Thyroid gland (tissue), 4 donors: ENCODE data around the gene OR11H7. TPM values are rescaled to one million over a fixed set of nuclear protein-coding genes. Genes with fewer than 3 reads are reported as not detected.
"Not testable (repeated sequence)": the region's sequence is repeated elsewhere in the genome, so short reads cannot be mapped to it uniquely, and the experiment has no call there.

ENCODE experiments used
- DNase-seq, 2 donors: peaks; one replicate each; pipeline ENCODE4 v3.0.0-alpha.2; 2019
- H3K27ac ChIP-seq, 3 donors: fragments of 200-600 bp; sonication (generic); 1 replicate in 2 of 3; 2 replicates in 1 of 3; pipeline ENCODE4 v1.5.1; 2016 to 2019; ENCODE audit warnings: mild to moderate bottlenecking in 1 of 3, moderate library complexity in 1 of 3
- H3K27me3 ChIP-seq: fragments of 200-600 bp; sonication (generic); one replicate; pipeline ENCODE4 v1.5.1; 2019
- H3K36me3 ChIP-seq, 2 donors: fragments of 200-600 bp; sonication (generic); one replicate each; pipeline ENCODE4 v1.5.1; 2016 to 2019
- H3K4me1 ChIP-seq, 2 donors: fragments of 200-600 bp; sonication (generic); one replicate each; pipeline ENCODE4 v1.5.1; 2017 to 2019
- H3K4me3 ChIP-seq, 3 donors: fragments of 200-600 bp; sonication (generic); replicated peaks in 1 of 3; 1 replicate in 2 of 3; 2 replicates in 1 of 3; pipeline ENCODE4 v1.5.1; 2016; ENCODE audit warnings: mild to moderate bottlenecking in 1 of 3
- H3K9me3 ChIP-seq: fragments of 200-600 bp; sonication (generic); one replicate; pipeline ENCODE4 v1.5.1; 2017
- POLR2A ChIP-seq, 2 donors: fragments of 450-650 bp; IDR thresholded peaks; one replicate each; pipeline ENCODE4 v1.6.1; 2017; ENCODE audit warnings: antibody characterized with exemption in 2 of 2, mild to moderate bottlenecking in 2 of 2, moderate library complexity in 1 of 2
- WGBS, 2 donors: methylation state at CpG; one replicate each; pipeline ENCODE4 v1.1.5; 2017; 5-methylcytosine and 5-hydroxymethylcytosine counted together
- intact Hi-C: fragments of 100-400 bp; cut with DNase I; formaldehyde crosslinking; loops from one replicate; pipeline ENCODE4 v1.15.1; 2023
- total RNA-seq, 4 donors: library from RNA; depleted of rRNA; stranded (reverse); fragments of >200 nt; gene quantifications; one replicate each; pipeline ENCODE4 v1.2.3, GENCODE V29; 2016
- TF ChIP-seq, protein P1 (sequence below), 6 experiments: fragments of 200-600 bp in 3 of 6; fragments of 450-650 bp in 3 of 6; sonication (generic) in 3 of 6; IDR thresholded peaks; one replicate each; pipeline ENCODE4 v1.5.1; 2016 to 2019; ENCODE audit warnings: antibody characterized with exemption in 6 of 6, mild to moderate bottlenecking in 2 of 6, inconsistent platforms in 1 of 6, moderate library complexity in 1 of 6

OR11H7 gene
- total RNA-seq, 4 donors from 2014 or later = not detected

DNA sequence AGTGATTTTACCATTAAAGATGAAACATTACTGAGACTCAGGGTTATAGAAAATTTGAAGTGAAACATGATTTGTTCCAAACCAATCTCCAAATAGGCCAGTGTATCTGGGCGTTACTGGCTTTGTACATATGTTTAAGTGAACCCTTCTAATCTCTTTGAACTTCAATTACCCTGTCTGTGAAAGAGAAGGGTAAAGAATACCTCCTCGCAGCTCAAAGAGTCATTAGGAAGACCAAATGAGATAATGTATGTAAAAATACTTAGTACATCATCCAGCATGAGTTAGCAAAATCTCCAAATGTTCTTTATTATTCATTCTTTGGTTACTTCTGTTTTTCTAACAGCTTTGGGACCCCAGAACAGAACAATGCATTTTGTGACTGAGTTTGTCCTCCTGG is 5.4 kb upstream of the OR11H7 start, which contains the start of gene OR11H6:
Gene OR11H6, plus strand, starts transcription at position 301 of the 400 bp plus-strand sequence. Its CDS starts 0 bp downstream, at position 301.
- Histone ChIP-seq H3K27me3 (no peaks in the 10 kb centered on the region), H3K36me3 (no peaks in the 10 kb centered on the region), H3K27ac (no peak within 1 kb of the TSS), H3K9me3 (no peaks in the 10 kb centered on the region), H3K4me3 (no peak within 1 kb of the TSS), H3K4me1 (no peaks in the 10 kb centered on the region)
- DNase-seq = no peak
- 38 to 43% methylated on average over 2 of the region's 2 CpGs for WGBS, 2 donors
- intact Hi-C loops = no loop called here
- TF ChIP-seq, protein P1, sequence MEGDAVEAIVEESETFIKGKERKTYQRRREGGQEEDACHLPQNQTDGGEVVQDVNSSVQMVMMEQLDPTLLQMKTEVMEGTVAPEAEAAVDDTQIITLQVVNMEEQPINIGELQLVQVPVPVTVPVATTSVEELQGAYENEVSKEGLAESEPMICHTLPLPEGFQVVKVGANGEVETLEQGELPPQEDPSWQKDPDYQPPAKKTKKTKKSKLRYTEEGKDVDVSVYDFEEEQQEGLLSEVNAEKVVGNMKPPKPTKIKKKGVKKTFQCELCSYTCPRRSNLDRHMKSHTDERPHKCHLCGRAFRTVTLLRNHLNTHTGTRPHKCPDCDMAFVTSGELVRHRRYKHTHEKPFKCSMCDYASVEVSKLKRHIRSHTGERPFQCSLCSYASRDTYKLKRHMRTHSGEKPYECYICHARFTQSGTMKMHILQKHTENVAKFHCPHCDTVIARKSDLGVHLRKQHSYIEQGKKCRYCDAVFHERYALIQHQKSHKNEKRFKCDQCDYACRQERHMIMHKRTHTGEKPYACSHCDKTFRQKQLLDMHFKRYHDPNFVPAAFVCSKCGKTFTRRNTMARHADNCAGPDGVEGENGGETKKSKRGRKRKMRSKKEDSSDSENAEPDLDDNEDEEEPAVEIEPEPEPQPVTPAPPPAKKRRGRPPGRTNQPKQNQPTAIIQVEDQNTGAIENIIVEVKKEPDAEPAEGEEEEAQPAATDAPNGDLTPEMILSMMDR (IDR thresholded peaks at IDR 0.05) = no peak
- TF ChIP-seq POLR2A (IDR thresholded peaks at IDR 0.05) = no peak

DNA sequence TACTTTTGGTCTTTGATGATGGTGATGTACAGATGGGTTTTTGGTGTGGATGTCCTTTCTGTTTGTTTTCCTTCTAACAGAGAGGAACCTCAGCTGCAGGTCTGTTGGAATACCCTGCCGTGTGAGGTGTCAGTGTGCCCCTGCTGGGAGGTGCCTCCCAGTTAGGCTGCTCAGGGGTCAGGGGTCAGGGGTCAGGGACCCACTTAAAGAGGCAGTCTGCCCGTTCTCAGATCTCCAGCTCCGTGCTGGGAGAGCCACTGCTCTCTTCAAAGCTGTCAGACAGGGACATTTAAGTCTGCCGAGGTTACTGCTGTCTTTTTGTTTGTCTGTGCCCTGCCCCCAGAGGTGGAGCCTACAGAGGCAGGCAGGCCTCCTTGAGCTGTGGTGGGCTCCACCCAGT is 6.6 kb downstream of the OR11H7 start:
- H3K36me3 ChIP-seq, DNase-seq, H3K27me3 ChIP-seq, H3K4me1 ChIP-seq, intact Hi-C loops, H3K27ac ChIP-seq, H3K4me3 ChIP-seq, H3K9me3 ChIP-seq: not testable (repeated sequence)
- 86 to 92% methylated on average over 1 to 3 of the region's 4 CpGs for WGBS, 2 donors

DNA sequence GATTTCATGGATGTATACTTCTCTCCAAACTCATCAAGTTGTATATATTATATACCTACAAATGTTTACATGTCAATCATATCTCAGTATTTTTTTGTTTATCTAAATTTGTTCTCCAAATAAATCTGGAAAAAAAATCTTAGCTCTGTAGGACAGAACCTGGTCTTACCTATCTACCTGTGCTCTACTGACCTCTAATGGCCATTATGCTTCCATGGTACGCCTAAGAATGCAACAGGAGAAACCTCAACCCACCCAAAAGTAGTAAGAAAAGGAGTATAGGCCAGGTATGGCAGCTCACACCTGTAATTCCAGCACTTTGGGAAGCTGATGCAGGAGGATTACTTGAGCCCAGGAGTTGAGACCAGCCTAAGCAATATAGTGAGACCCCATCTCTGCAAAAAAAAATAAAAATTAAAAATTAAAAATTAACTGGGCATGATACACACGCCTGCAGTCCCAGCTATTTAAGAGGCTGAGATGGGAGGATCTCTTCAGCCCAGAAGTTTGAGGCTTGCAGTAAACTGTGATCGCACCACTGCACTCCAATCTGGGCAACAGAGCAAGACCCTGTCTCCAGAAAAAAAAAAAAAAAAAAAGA is 19.0 kb downstream of the OR11H7 start:
- TF ChIP-seq POLR2A (IDR thresholded peaks at IDR 0.05) = no peak
- TF ChIP-seq, protein P1 (IDR thresholded peaks at IDR 0.05) = no peak
- no peaks in the 10 kb centered on the region for H3K36me3 ChIP-seq
- H3K9me3 ChIP-seq = no peaks in the 10 kb centered on the region
- no peak overlapping the region for H3K4me3 ChIP-seq
- H3K4me1 ChIP-seq = no peaks in the 10 kb centered on the region
- DNase-seq = no peak
- 69 to 72% methylated on average over 3 of the region's 3 CpGs for WGBS, 2 donors
- no peak overlapping the region for H3K27ac ChIP-seq
- H3K27me3 ChIP-seq = no peaks in the 10 kb centered on the region
- intact Hi-C loops = no loop called here

DNA sequence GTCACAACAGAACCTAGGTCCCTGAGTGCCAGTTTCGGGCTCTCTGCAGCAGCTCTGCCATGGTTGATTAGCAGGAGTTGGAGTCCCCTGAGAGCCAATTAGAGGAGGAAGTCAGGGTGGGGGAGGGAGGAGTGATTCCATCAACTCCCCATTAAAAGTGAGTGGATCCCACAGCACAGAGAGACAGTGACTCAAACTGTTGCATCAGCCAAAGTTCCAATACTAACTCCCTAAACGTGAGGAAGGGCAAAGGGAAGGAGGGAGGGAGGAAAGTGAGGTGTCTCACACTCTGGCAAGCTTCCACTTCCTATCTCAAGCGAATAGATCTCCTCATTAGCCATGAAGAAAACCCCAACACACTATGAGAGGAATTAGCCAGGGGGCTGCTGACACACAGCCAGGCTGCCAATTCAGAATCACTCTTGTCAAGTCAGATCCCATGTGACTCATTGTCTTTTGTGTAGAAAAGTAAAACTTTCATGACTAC is 33.9 kb downstream of the OR11H7 start:
- DNase-seq = no peak
- Histone ChIP-seq H3K4me3 (no peak overlapping the region), H3K36me3 (no peaks in the 10 kb centered on the region), H3K27ac (no peak overlapping the region), H3K4me1 (no peaks in the 10 kb centered on the region), H3K9me3 (no peaks in the 10 kb centered on the region), H3K27me3 (no peaks in the 10 kb centered on the region)
- intact Hi-C loops = no loop called here
- 40 to 46% methylated on average over 3 of the region's 3 CpGs for WGBS, 2 donors
- no peak for TF ChIP-seq POLR2A (IDR thresholded peaks at IDR 0.05)
- TF ChIP-seq, protein P1 (IDR thresholded peaks at IDR 0.05) = no peak

DNA sequence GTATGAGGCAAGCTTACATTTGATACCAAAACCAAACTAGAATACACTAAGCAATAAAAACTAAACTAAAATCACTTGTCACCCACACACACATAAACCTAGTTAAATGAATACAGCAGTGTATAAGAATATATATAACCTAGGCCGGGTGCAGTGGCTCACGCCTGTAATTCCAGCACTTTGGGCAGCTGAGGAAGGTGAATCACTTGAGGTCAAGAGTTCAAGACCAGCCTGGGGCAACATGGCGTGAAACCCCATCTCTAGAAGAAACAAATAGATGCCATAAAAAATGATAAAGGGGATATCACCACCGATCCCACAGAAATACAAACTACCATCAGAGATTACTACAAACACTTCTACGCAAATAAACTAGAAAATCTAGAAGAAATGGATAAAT is 35.6 kb downstream of the OR11H7 start:
- H3K9me3 ChIP-seq, H3K4me3 ChIP-seq, DNase-seq, H3K36me3 ChIP-seq, H3K27ac ChIP-seq, intact Hi-C loops, H3K4me1 ChIP-seq, H3K27me3 ChIP-seq: not testable (repeated sequence)
- WGBS, 2 donors = 93 to 95% methylated on average over 5 of the region's 5 CpGs

DNA sequence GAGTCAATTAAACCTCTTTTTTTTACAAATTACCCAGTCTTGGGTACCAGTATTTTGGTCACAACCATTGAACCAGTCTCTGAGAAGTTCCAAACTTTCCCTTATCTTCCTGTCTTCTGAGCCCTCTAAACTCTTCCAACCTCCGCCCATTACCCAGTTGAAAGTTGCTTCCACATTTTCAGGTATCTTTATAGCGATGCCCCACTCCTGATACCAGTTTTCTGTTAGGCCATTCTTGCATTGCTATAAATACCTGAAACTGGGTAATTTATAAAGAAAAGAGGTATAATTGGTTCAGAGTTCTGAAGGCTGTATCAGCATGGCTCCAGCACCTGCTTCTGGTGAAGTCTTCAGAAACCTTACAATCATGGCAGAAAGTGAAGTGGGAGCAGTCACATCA is 45.3 kb downstream of the OR11H7 start:
- Histone ChIP-seq H3K27ac (no peak overlapping the region), H3K4me1 (no peaks in the 10 kb centered on the region), H3K9me3 (no peaks in the 10 kb centered on the region), H3K27me3 (no peaks in the 10 kb centered on the region), H3K36me3 (no peaks in the 10 kb centered on the region), H3K4me3 (no peak overlapping the region)
- no peak for DNase-seq
- intact Hi-C loops = no loop called here
- 98 to 99% methylated on average over 2 of the region's 2 CpGs for WGBS, 2 donors
- TF ChIP-seq, protein P1 (IDR thresholded peaks at IDR 0.05) = no peak
- TF ChIP-seq POLR2A (IDR thresholded peaks at IDR 0.05) = no peak
